Measurements from ENCODE around the gene RTTN.

GRCh38 chr18:70058916-70059315 is 146.6 kb downstream of the RTTN start:
- TF ChIP-seq CTCF (conservative IDR thresholded peaks at IDR 0.05) (no peak), EZH2 (IDR thresholded peaks at IDR 0.05; ENCODE audit: low read depth) (no peak)

Measured in PC-9 (cell line).